K562 (cell line): ENCODE measurements around the gene LHPP. TPM values are rescaled to one million over a fixed set of nuclear protein-coding genes. Genes with fewer than 3 reads are reported as not detected.

Experiments
- CHD4 ChIP-seq: fragments of 200-600 bp; sonication (generic); IDR thresholded peaks from 3 replicates; pipeline ENCODE4 v1.6.1; 2012; ENCODE audit warnings: low read depth, mild to moderate bottlenecking, mixed read lengths, low read length, inconsistent platforms; ENCODE audit not compliant: insufficient read depth, insufficient replicate concordance, poor library complexity, severe bottlenecking
- CTBP1 ChIP-seq: fragments of 450-650 bp; IDR thresholded peaks from 2 replicates; pipeline ENCODE4 v1.6.1; 2016; ENCODE audit warnings: borderline replicate concordance
- CTCFL ChIP-seq: IDR thresholded peaks from 2 replicates; pipeline ENCODE4 v1.6.1; 2011; ENCODE audit warnings: borderline replicate concordance, low read depth, mild to moderate bottlenecking, moderate library complexity, low read length; ENCODE audit not compliant: insufficient read depth, poor library complexity, severe bottlenecking
- MAZ ChIP-seq, 2 experiments: fragments of 450-650 bp in 1 of 2; sonication (generic) in 1 of 2; formaldehyde crosslinking; IDR thresholded peaks in 1 of 2; conservative IDR thresholded peaks in 1 of 2; 2 replicates each; pipeline versions ENCODE4 v1.4.0 to v1.5.0; 2020; ENCODE audit warnings: mild to moderate bottlenecking in 1 of 2, missing genetic modification reagents in 1 of 2
- PHF8 ChIP-seq: fragments of 200-600 bp; sonication (generic); IDR thresholded peaks from 2 replicates; pipeline ENCODE4 v1.6.1; 2012; ENCODE audit warnings: mixed run types, mild to moderate bottlenecking, inconsistent platforms, low read length, moderate library complexity, borderline replicate concordance
- RAD21 ChIP-seq, 2 experiments: fragments of 250-450 bp in 1 of 2; fragments of 450-650 bp in 1 of 2; sonication (Bioruptor Pico) in 1 of 2; formaldehyde crosslinking in 1 of 2; IDR thresholded peaks in 1 of 2; conservative IDR thresholded peaks in 1 of 2; 2 replicates each; pipeline versions ENCODE4 v1.4.0 to v1.8.0; 2020 to 2022; ENCODE audit warnings: mild to moderate bottlenecking in 2 of 2, moderate library complexity in 1 of 2
- SMC3 ChIP-seq: conservative IDR thresholded peaks from 2 replicates; pipeline ENCODE4 v1.6.1; 2011; ENCODE audit warnings: low read depth, low read length, improper control_type of control experiment; ENCODE audit not compliant: insufficient read depth
- SOX6 ChIP-seq: fragments of 450-650 bp; IDR thresholded peaks from 2 replicates; pipeline ENCODE4 v1.6.1; 2014; ENCODE audit warnings: mild to moderate bottlenecking
- THRAP3 ChIP-seq: fragments of 450-650 bp; IDR thresholded peaks from 2 replicates; pipeline ENCODE4 v1.6.1; 2016; ENCODE audit warnings: mild to moderate bottlenecking, inconsistent platforms, borderline replicate concordance
- U2AF1 ChIP-seq: fragments of 200-400 bp; formaldehyde crosslinking; optimal IDR thresholded peaks from 2 replicates; pipeline ENCODE3; 2017; ENCODE audit warnings: mild to moderate bottlenecking, low read depth, low read length, moderate library complexity
- ZC3H8 ChIP-seq: fragments of 450-650 bp; IDR thresholded peaks from 2 replicates; pipeline ENCODE4 v1.6.1; 2017
- ZFP91 ChIP-seq: sonication (generic); formaldehyde crosslinking; IDR thresholded peaks from 2 replicates; pipeline ENCODE4 v1.8.0; 2022; ENCODE audit warnings: mild to moderate bottlenecking, missing genetic modification reagents
- ZHX1 ChIP-seq: fragments of 150-350 bp; conservative IDR thresholded peaks from 2 replicates; pipeline ENCODE4 v1.6.1; 2014; ENCODE audit warnings: low read length
- ZNF133 ChIP-seq: fragments of 250-450 bp; sonication (Bioruptor Pico); IDR thresholded peaks from 2 replicates; pipeline ENCODE4 v1.4.0; 2020; ENCODE audit warnings: mild to moderate bottlenecking
- ZNF395 ChIP-seq: fragments of 200-800 bp; sonication (Bioruptor generic); IDR thresholded peaks from 2 replicates; pipeline ENCODE4 v1.6.1; 2017; ENCODE audit warnings: missing genetic modification characterization, missing compliant biosample characterization
- ZNF511 ChIP-seq: sonication (generic); formaldehyde crosslinking; IDR thresholded peaks from 2 replicates; pipeline ENCODE4 v1.8.0; 2022; ENCODE audit warnings: mild to moderate bottlenecking, missing genetic modification reagents
- ZNF583 ChIP-seq: fragments of 250-450 bp; sonication (Bioruptor Pico); IDR thresholded peaks from 2 replicates; pipeline ENCODE4 v1.4.0; 2020
- ZNF696 ChIP-seq: fragments of 250-450 bp; sonication (Bioruptor Pico); conservative IDR thresholded peaks from 2 replicates; pipeline ENCODE4 v1.4.0; 2020; ENCODE audit warnings: mild to moderate bottlenecking, moderate library complexity
- polyA plus RNA-seq, 8 experiments: library from polyadenylated mRNA; depleted of rRNA in 4 of 8; stranded (reverse) in 5 of 8; unstranded in 3 of 8; fragments of >200 nt; fragmentation: Nextera tagmentation in 2 of 8; fragmentation: Illumina TruSeq in 1 of 8; extraction: Ambion mirVana in 2 of 8; extraction: Trizol in 1 of 8; gene quantifications; 2 replicates each; pipeline versions ENCODE4 v1.2.1 to v1.2.3, GENCODE V29; 2011 to 2014; ENCODE audit warnings: inconsistent platforms in 1 of 8, missing spikeins in 1 of 8
- total RNA-seq, 7 experiments: library from RNA; depleted of rRNA in 6 of 7; stranded (reverse); fragments of >200 nt in 6 of 7; fragmentation: Illumina TruSeq in 2 of 7; extraction: Trizol in 2 of 7; gene quantifications; 2 replicates each; pipeline versions ENCODE4 v1.2.1 to v1.2.3, GENCODE V29; 2011 to 2021; ENCODE audit warnings: low replicate concordance in 1 of 7

LHPP gene
- total and polyA plus RNA-seq, 9 of the 15 experiments (the other 6 are each of a cell fraction or from before 2014, with no cell fraction given) = 0.34 to 7.4 (median 3.0) TPM

GRCh38 chr10:124565565-124566221 is 104.1 kb downstream of the LHPP start (continued):
- no peak for TF ChIP-seq THRAP3
- no peak for TF ChIP-seq ZNF696 (CRISPR knock-in tag)
- no peak for TF ChIP-seq ZNF133 (CRISPR knock-in tag)
- no peak for TF ChIP-seq U2AF1
- TF ChIP-seq PHF8 = no peak
- no peak for TF ChIP-seq ZC3H8
- 0 out of 4 replicates have a peak, but pooled peaks of 1 of the 2 experiments have one; percentile 30 for TF ChIP-seq MAZ (CRISPR knock-in tag; conservative IDR thresholded peaks at IDR 0.05 in 1 of 2, IDR thresholded peaks at IDR 0.05 in 1 of 2)
- TF ChIP-seq ZNF583 (CRISPR knock-in tag) = no peak
- TF ChIP-seq CTBP1 = peak; percentile 35; the same call in 1 of the 2 replicates
- no peak for TF ChIP-seq ZFP91 (CRISPR knock-in tag)
- peak; percentile 52; the same call in 1 of the 2 replicates for TF ChIP-seq SMC3
- no peak for TF ChIP-seq ZHX1
- peak; percentile 3 for TF ChIP-seq CTCFL
- TF ChIP-seq ZNF511 (CRISPR knock-in tag) = no peak
- no peak for TF ChIP-seq SOX6
- TF ChIP-seq RAD21 (CRISPR knock-in tag; conservative IDR thresholded peaks at IDR 0.05 in 1 of 2, IDR thresholded peaks at IDR 0.05 in 1 of 2) = peak; percentile 38 to 71; a peak in 3 of 4 replicates
- TF ChIP-seq CHD4 = no peak
- no peak for TF ChIP-seq ZNF395 (CRISPR knock-in tag)
